HEK293T (cell line): ENCODE results near the gene GCNT3.
"Not testable (repeated sequence)": the region's sequence is repeated elsewhere in the genome, so short reads cannot be mapped to it uniquely, and the experiment has no call there.

Source experiments
- BHLHE40 ChIP-seq: fragments of 450-650 bp; IDR thresholded peaks from 2 replicates; pipeline ENCODE4 v1.6.1; 2016; ENCODE audit warnings: mild to moderate bottlenecking, moderate library complexity, borderline replicate concordance
- FOXA1 ChIP-seq: fragments of 450-650 bp; IDR thresholded peaks from 2 replicates; pipeline ENCODE4 v1.6.1; 2016; ENCODE audit warnings: mild to moderate bottlenecking
- FOXM1 ChIP-seq: fragments of 450-650 bp; IDR thresholded peaks from 2 replicates; pipeline ENCODE4 v1.6.1; 2017; ENCODE audit warnings: mild to moderate bottlenecking, borderline replicate concordance
- L3MBTL2 ChIP-seq: fragments of 450-650 bp; conservative IDR thresholded peaks from 2 replicates; pipeline ENCODE4 v1.6.1; 2016; ENCODE audit warnings: mild to moderate bottlenecking
- PKNOX1 ChIP-seq: fragments of 450-650 bp; IDR thresholded peaks from 2 replicates; pipeline ENCODE4 v1.6.1; 2016
- SP1 ChIP-seq: fragments of 450-650 bp; IDR thresholded peaks from 2 replicates; pipeline ENCODE4 v1.6.1; 2017
- TARDBP ChIP-seq: fragments of 450-650 bp; IDR thresholded peaks from 2 replicates; pipeline ENCODE4 v1.6.1; 2016

GRCh38 chr15:59637507-59637906 lies 25.9 kb downstream of the GCNT3 start:
- TF ChIP-seq L3MBTL2, TARDBP, FOXA1, BHLHE40, FOXM1, PKNOX1, SP1: not testable (repeated sequence)
